Upper lobe of left lung (tissue), 4 donors: ENCODE measurements around the gene BLM.

ENCODE experiments used
- CTCF ChIP-seq, 6 experiments: fragments of 450-650 bp in 4 of 6; fragments of 200-600 bp in 2 of 6; sonication (generic) in 2 of 6; IDR thresholded peaks; one replicate each; pipeline ENCODE4 v1.5.1; 2016 to 2019; ENCODE audit warnings: antibody characterized with exemption in 6 of 6
- EP300 ChIP-seq, 4 donors: sonication (generic); formaldehyde crosslinking; IDR thresholded peaks; one replicate each; pipeline ENCODE4 v1.5.1; 2017; ENCODE audit warnings: antibody characterized with exemption in 4 of 4, control low read depth in 2 of 4
- POLR2A ChIP-seq, 4 donors: fragments of 450-650 bp; IDR thresholded peaks; one replicate each; pipeline ENCODE4 v1.5.1; 2016 to 2017; ENCODE audit warnings: antibody characterized with exemption in 4 of 4, mild to moderate bottlenecking in 2 of 4
- POLR2AphosphoS5 ChIP-seq, 2 donors: sonication (generic); formaldehyde crosslinking; IDR thresholded peaks; one replicate each; pipeline ENCODE4 v1.5.1; 2017; ENCODE audit warnings: antibody characterized with exemption in 2 of 2

DNA sequence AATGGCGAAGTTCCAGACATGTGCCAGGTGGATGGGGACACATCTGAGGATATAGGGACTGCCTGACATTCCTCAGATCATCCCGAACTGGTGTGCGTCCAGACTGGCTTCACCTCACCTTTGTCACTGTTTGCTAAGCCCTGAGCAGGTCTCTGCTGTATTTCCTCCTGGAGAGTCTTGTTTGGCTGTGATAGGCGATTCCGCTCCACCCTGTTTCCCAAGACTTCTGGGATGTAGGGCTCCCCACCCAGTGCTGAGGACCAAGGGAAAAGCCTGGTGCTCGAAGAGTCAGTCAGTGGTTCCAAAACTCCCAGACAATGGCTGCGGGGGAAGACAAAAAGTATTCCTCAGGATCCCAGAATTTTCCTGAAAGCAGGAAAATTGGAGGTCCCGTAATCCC, 140.2 kb downstream of the BLM start:
- TF ChIP-seq CTCF (IDR thresholded peaks at IDR 0.05) (no peak), EP300 (IDR thresholded peaks at IDR 0.05) (no peak), POLR2AphosphoS5 (IDR thresholded peaks at IDR 0.05) (no peak), POLR2A (IDR thresholded peaks at IDR 0.05) (no peak)
